GM12878 (cell line): ENCODE data around the gene SINHCAF. TPM values are rescaled to one million over a fixed set of nuclear protein-coding genes. Genes with fewer than 3 reads are reported as not detected.

ENCODE experiments used
- ATAC-seq: fragments of 200-7000 bp; cut with Tn5 transposase; 3 replicates; pipeline ENCODE4 v1.9.1; 2020; ENCODE audit warnings: mild to moderate bottlenecking, moderate library complexity
- BruUV-seq: library from RNA; stranded (reverse); fragments of 400-500 nt; replicated peaks from 2 replicates; lab custom pipeline; 2021; lab: Mats Ljungman, UMichigan
- CTCF ChIA-PET: fragments of 300-600 bp; sonication (Branson Sonifier 250); formaldehyde crosslinking; extraction: SDS; loops from one replicate; lab custom pipeline; 2021; ENCODE audit warnings: inconsistent platforms; lab: Yijun Ruan, JAX
- POLR2A ChIA-PET: fragments of 350-600 bp; formaldehyde crosslinking; extraction: SDS; loops from one replicate; lab custom pipeline; 2021; ENCODE audit warnings: inconsistent platforms; lab: Charles Lee
- RAD21 ChIA-PET: fragments of 300-600 bp; sonication (Branson Sonifier 250); formaldehyde crosslinking; loops from one replicate; lab custom pipeline; 2023; ENCODE audit warnings: antibody characterized with exemption; ENCODE audit not compliant: unreplicated experiment; lab: Charles Lee
- SMC1A ChIA-PET: fragments of 300-600 bp; sonication (Branson Sonifier 250); formaldehyde crosslinking; loops from one replicate; lab custom pipeline; 2023; ENCODE audit not compliant: unreplicated experiment, uncharacterized antibody; lab: Charles Lee
- DNase-seq: peaks from one replicate; pipeline ENCODE4 v3.0.0-alpha.2; 2011; ENCODE audit warnings: low read depth, low spot score
- FAIRE-seq: peaks from 3 replicates; lab custom pipeline; 2011; peaks lifted over from hg19 to GRCh38; lab: Jason Lieb, UNC
- H2AFZ ChIP-seq: 2 replicates; pipeline ENCODE4 v1.6.0; 2011; ENCODE audit warnings: low read depth, low read length, control low read depth; ENCODE audit not compliant: control insufficient read depth
- H3K27ac ChIP-seq: 2 replicates; pipeline ENCODE4 v1.5.1; 2011; ENCODE audit warnings: control low read depth; ENCODE audit not compliant: control insufficient read depth, insufficient read depth
- H3K27me3 ChIP-seq, 2 experiments: replicated peaks in 1 of 2; 2 replicates each; pipeline versions ENCODE4 v1.6.0 to v1.6.1; 2011; ENCODE audit warnings: low read length in 1 of 2; ENCODE audit not compliant: control insufficient read depth in 2 of 2, insufficient read depth in 2 of 2
- H3K36me3 ChIP-seq, 2 experiments: 2 replicates each; pipeline ENCODE4 v1.5.1; 2011; ENCODE audit warnings: low read length in 1 of 2; ENCODE audit not compliant: control insufficient read depth in 2 of 2, insufficient read depth in 2 of 2
- H3K4me1 ChIP-seq: 2 replicates; pipeline ENCODE4 v1.6.1; 2011; ENCODE audit warnings: mild to moderate bottlenecking, low read length, moderate library complexity, mixed read lengths; ENCODE audit not compliant: control insufficient read depth, insufficient read depth
- H3K4me2 ChIP-seq: 2 replicates; pipeline ENCODE4 v1.6.0; 2011; ENCODE audit warnings: control low read depth; ENCODE audit not compliant: control insufficient read depth, insufficient read depth
- H3K4me3 ChIP-seq: fragments of 200-600 bp; sonication (generic); 2 replicates; pipeline ENCODE4 v1.5.1; 2016
- H3K79me2 ChIP-seq: 2 replicates; pipeline ENCODE4 v1.6.0; 2011; ENCODE audit warnings: low read length; ENCODE audit not compliant: control insufficient read depth, insufficient read depth
- H3K9ac ChIP-seq: 2 replicates; pipeline ENCODE4 v1.8.0; 2011; ENCODE audit warnings: low read length, control low read depth, mixed read lengths; ENCODE audit not compliant: control insufficient read depth, insufficient read depth
- H3K9me3 ChIP-seq: replicated peaks from 3 replicates; pipeline ENCODE4 v1.5.1; 2011; ENCODE audit warnings: mild to moderate bottlenecking, low read length; ENCODE audit not compliant: control insufficient read depth, insufficient read depth
- H4K20me1 ChIP-seq: 2 replicates; pipeline ENCODE4 v1.6.0; 2011; ENCODE audit not compliant: control insufficient read depth, insufficient read depth
- CBX5 ChIP-seq: sonication (generic); IDR thresholded peaks from 2 replicates; pipeline ENCODE4 v1.6.1; 2016; ENCODE audit warnings: low read depth, moderate library complexity, mild to moderate bottlenecking, inconsistent platforms
- CHD1 ChIP-seq: IDR thresholded peaks from 2 replicates; pipeline ENCODE4 v1.6.1; 2012; ENCODE audit warnings: low read depth, low read length, improper control_type of control experiment
- CREB1 ChIP-seq: IDR thresholded peaks from 2 replicates; pipeline ENCODE4 v1.6.1; 2012; ENCODE audit warnings: low read depth, mild to moderate bottlenecking, inconsistent platforms
- E2F8 ChIP-seq: fragments of 450-650 bp; IDR thresholded peaks from 2 replicates; pipeline ENCODE4 v1.6.1; 2018; ENCODE audit warnings: mild to moderate bottlenecking, low read depth, moderate library complexity; ENCODE audit not compliant: partially characterized antibody
- FOS ChIP-seq: IDR thresholded peaks from 3 replicates; pipeline ENCODE4 v1.6.1; 2011; ENCODE audit warnings: borderline replicate concordance; ENCODE audit not compliant: insufficient read length; ENCODE audit errors: extremely low read depth
- FOXK2 ChIP-seq: fragments of 450-650 bp; IDR thresholded peaks from 2 replicates; pipeline ENCODE4 v1.6.1; 2017; ENCODE audit warnings: mild to moderate bottlenecking, moderate library complexity
- HDAC2 ChIP-seq: fragments of 200-600 bp; sonication (generic); IDR thresholded peaks from 2 replicates; pipeline ENCODE4 v1.6.1; 2017
- NFYB ChIP-seq: IDR thresholded peaks from 2 replicates; pipeline ENCODE4 v1.6.1; 2011; ENCODE audit warnings: low read depth, mild to moderate bottlenecking, low read length, improper control_type of control experiment, moderate library complexity; ENCODE audit not compliant: insufficient read depth
- TARDBP ChIP-seq: IDR thresholded peaks from 2 replicates; pipeline ENCODE4 v1.6.1; 2016; ENCODE audit warnings: borderline replicate concordance
- ZNF687 ChIP-seq: fragments of 450-650 bp; IDR thresholded peaks from 2 replicates; pipeline ENCODE4 v1.6.1; 2017; ENCODE audit warnings: mild to moderate bottlenecking, moderate library complexity
- WGBS: methylation state at CpG from one replicate; pipeline ENCODE4 v1.1.6; 2016; ENCODE audit warnings: low lambda C conversion rate; ENCODE audit not compliant: insufficient replicate concordance, insufficient coverage; ENCODE audit errors: missing lambda C conversion rate; 5-methylcytosine and 5-hydroxymethylcytosine counted together
- in situ Hi-C: fragments of 300-500 bp; cut with MboI; formaldehyde crosslinking; loops from 9 replicates; pipeline ENCODE4 v1.14.3; 2018; ENCODE audit warnings: mixed read lengths
- intact Hi-C: fragments of 100-400 bp; cut with micrococcal nuclease; formaldehyde crosslinking; loops from one replicate; pipeline ENCODE4 v1.14.2; 2022; ENCODE audit not compliant: unreplicated experiment
- polyA plus RNA-seq, 11 experiments: library from polyadenylated mRNA; depleted of rRNA in 4 of 11; unstranded in 6 of 11; stranded (reverse) in 5 of 11; fragments of >200 nt; fragmentation: Nextera tagmentation in 4 of 11; fragmentation: Illumina TruSeq in 1 of 11; extraction: Ambion mirVana in 4 of 11; extraction: Trizol in 1 of 11; gene quantifications; 1 replicate in 1 of 11; 2 replicates in 10 of 11; pipeline versions ENCODE4 v1.2.1 to v1.2.3, GENCODE V29; 2011 to 2016; ENCODE audit warnings: inconsistent platforms in 2 of 11, missing spikeins in 2 of 11, low read depth in 1 of 11
- total RNA-seq, 4 experiments: library from RNA; depleted of rRNA in 3 of 4; stranded (reverse); fragments of >200 nt in 3 of 4; fragmentation: Illumina TruSeq in 1 of 4; extraction: Trizol in 1 of 4; gene quantifications; 2 replicates each; pipeline versions ENCODE4 v1.2.1 to v1.2.3, GENCODE V29; 2013 to 2021

SINHCAF gene
- total and polyA plus RNA-seq, 10 of the 15 experiments (the other 5 are each of a cell fraction or from before 2014, with no cell fraction given) = 60.4 to 156 (median 90.3) TPM

DNA sequence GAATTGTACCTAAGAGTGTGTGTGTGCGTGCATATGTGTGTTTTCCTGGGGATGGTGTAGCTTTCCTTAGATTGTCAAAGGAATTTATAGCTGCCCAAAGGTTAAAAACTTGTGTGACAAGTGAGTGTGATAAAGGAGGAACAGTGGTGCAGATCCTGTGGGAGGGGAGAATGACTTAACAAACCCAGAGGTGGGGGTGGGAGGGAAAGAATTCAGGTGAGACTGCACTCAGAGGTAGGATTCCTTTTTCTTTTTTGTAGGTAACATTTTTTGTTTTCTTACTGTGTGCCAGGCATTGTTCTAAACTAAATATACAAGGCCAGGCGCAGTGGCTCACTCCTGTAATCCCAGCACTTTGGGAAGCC lies 45.3 kb upstream of the SINHCAF start:
- Histone ChIP-seq H3K9ac (no peak overlapping the region), H3K27me3 (no peaks in the 10 kb centered on the region), H3K36me3 (no peaks in the 10 kb centered on the region), H3K9me3 (no peaks in the 10 kb centered on the region), H3K79me2 (no peaks in the 10 kb centered on the region), H2AFZ (no peak overlapping the region), H3K27ac (no peak overlapping the region), H3K4me3 (no peak overlapping the region), H3K4me1 (no peaks in the 10 kb centered on the region), H3K4me2 (no peak overlapping the region), H4K20me1 (no peaks in the 10 kb centered on the region)
- 94% methylated on average over 2 of the region's 2 CpGs for WGBS
- no peak for DNase-seq
- intact Hi-C loops = no loop called here
- in situ Hi-C loops = no loop called here
- ATAC-seq = no peak
- ChIA-PET SMC1A (no interaction called here), CTCF (no interaction called here), RAD21 (no interaction called here), POLR2A (no interaction called here)
- no peak for FAIRE-seq
- no TSS peak for BruUV-seq
- no peak for TF ChIP-seq ZNF687
- TF ChIP-seq TARDBP = no peak
- TF ChIP-seq CHD1 = no peak
- no peak for TF ChIP-seq CBX5
- no peak for TF ChIP-seq CREB1
- no peak for TF ChIP-seq NFYB
- no peak for TF ChIP-seq FOXK2
- TF ChIP-seq E2F8 = no peak
- no peak for TF ChIP-seq FOS
- no peak for TF ChIP-seq HDAC2
